HEK293 (cell line): Measurements from ENCODE around the gene PTK7.

ENCODE experiments used
- CTCF ChIP-seq: fragments of 450-650 bp; formaldehyde crosslinking; IDR thresholded peaks from 2 replicates; pipeline ENCODE4 v1.5.1; 2016; ENCODE audit warnings: missing biosample characterization, missing genetic modification characterization
- FEZF1 ChIP-seq: fragments of 450-650 bp; formaldehyde crosslinking; IDR thresholded peaks from 2 replicates; pipeline ENCODE4 v1.5.1; 2016; ENCODE audit warnings: missing biosample characterization, missing genetic modification characterization
- KLF16 ChIP-seq: fragments of 450-650 bp; formaldehyde crosslinking; IDR thresholded peaks from 2 replicates; pipeline ENCODE4 v1.5.1; 2017; ENCODE audit warnings: missing biosample characterization, missing genetic modification characterization
- PRDM2 ChIP-seq: fragments of 450-650 bp; formaldehyde crosslinking; IDR thresholded peaks from 2 replicates; pipeline ENCODE4 v1.5.1; 2016; ENCODE audit warnings: missing biosample characterization, missing genetic modification characterization, borderline replicate concordance
- ZFHX2 ChIP-seq: fragments of 450-650 bp; formaldehyde crosslinking; conservative IDR thresholded peaks from 2 replicates; pipeline ENCODE4 v1.5.1; 2016; ENCODE audit warnings: missing biosample characterization, missing genetic modification characterization
- ZFP37 ChIP-seq: fragments of 450-650 bp; formaldehyde crosslinking; IDR thresholded peaks from 2 replicates; pipeline ENCODE4 v1.5.1; 2016; ENCODE audit warnings: missing biosample characterization, missing genetic modification characterization
- ZNF148 ChIP-seq: fragments of 450-650 bp; formaldehyde crosslinking; IDR thresholded peaks from 2 replicates; pipeline ENCODE4 v1.5.0; 2017; ENCODE audit warnings: missing biosample characterization, missing genetic modification characterization, borderline replicate concordance
- ZNF155 ChIP-seq: fragments of 450-650 bp; formaldehyde crosslinking; IDR thresholded peaks from 2 replicates; pipeline ENCODE4 v1.5.1; 2016; ENCODE audit warnings: missing biosample characterization, missing genetic modification characterization
- ZNF18 ChIP-seq: fragments of 450-650 bp; formaldehyde crosslinking; IDR thresholded peaks from 2 replicates; pipeline ENCODE4 v1.5.1; 2016; ENCODE audit warnings: missing biosample characterization, missing genetic modification characterization
- ZNF341 ChIP-seq: fragments of 450-650 bp; formaldehyde crosslinking; IDR thresholded peaks from 2 replicates; pipeline ENCODE4; 2016; ENCODE audit warnings: low read depth, missing biosample characterization, missing genetic modification characterization
- ZNF391 ChIP-seq: fragments of 450-650 bp; formaldehyde crosslinking; IDR thresholded peaks from 2 replicates; pipeline ENCODE4 v1.5.1; 2016; ENCODE audit warnings: low read depth, missing biosample characterization, missing genetic modification characterization, borderline replicate concordance
- ZNF398 ChIP-seq: fragments of 450-650 bp; formaldehyde crosslinking; IDR thresholded peaks from 2 replicates; pipeline ENCODE4 v1.5.1; 2017; ENCODE audit warnings: missing biosample characterization, missing genetic modification characterization
- ZNF488 ChIP-seq: fragments of 450-650 bp; formaldehyde crosslinking; IDR thresholded peaks from 2 replicates; pipeline ENCODE4 v1.5.1; 2016; ENCODE audit warnings: missing biosample characterization, missing genetic modification characterization
- ZNF549 ChIP-seq: fragments of 450-650 bp; IDR thresholded peaks from 2 replicates; pipeline ENCODE4 v1.5.1; 2018; ENCODE audit warnings: missing biosample characterization, missing genetic modification characterization, mild to moderate bottlenecking, inconsistent platforms, moderate library complexity
- ZNF560 ChIP-seq: fragments of 450-650 bp; formaldehyde crosslinking; IDR thresholded peaks from 2 replicates; pipeline ENCODE4 v1.5.1; 2017; ENCODE audit warnings: missing biosample characterization, missing genetic modification characterization, borderline replicate concordance
- ZNF596 ChIP-seq: fragments of 450-650 bp; IDR thresholded peaks from 2 replicates; pipeline ENCODE4 v1.5.0; 2018; ENCODE audit warnings: missing biosample characterization, mild to moderate bottlenecking, missing genetic modification characterization, moderate library complexity
- ZNF677 ChIP-seq: fragments of 450-650 bp; IDR thresholded peaks from 2 replicates; pipeline ENCODE4 v1.5.0; 2018; ENCODE audit warnings: missing biosample characterization, mild to moderate bottlenecking, missing genetic modification characterization, moderate library complexity
- ZNF701 ChIP-seq: fragments of 450-650 bp; formaldehyde crosslinking; IDR thresholded peaks from 2 replicates; pipeline ENCODE4 v1.5.1; 2016; ENCODE audit warnings: missing biosample characterization, missing genetic modification characterization
- ZNF768 ChIP-seq: fragments of 450-650 bp; formaldehyde crosslinking; IDR thresholded peaks from 2 replicates; pipeline ENCODE4 v1.5.1; 2018; ENCODE audit warnings: missing biosample characterization, mild to moderate bottlenecking, missing genetic modification characterization
- ZNF776 ChIP-seq: fragments of 450-650 bp; formaldehyde crosslinking; IDR thresholded peaks from 2 replicates; pipeline ENCODE4 v1.5.0; 2017; ENCODE audit warnings: missing biosample characterization, missing genetic modification characterization, borderline replicate concordance
- ZSCAN23 ChIP-seq: fragments of 450-650 bp; formaldehyde crosslinking; IDR thresholded peaks from 2 replicates; pipeline ENCODE4 v1.5.1; 2016; ENCODE audit warnings: missing biosample characterization, missing genetic modification characterization
- ZSCAN4 ChIP-seq: fragments of 450-650 bp; formaldehyde crosslinking; IDR thresholded peaks from 2 replicates; pipeline ENCODE4 v1.5.1; 2017; ENCODE audit warnings: missing biosample characterization, missing genetic modification characterization

The PTK7 gene

GRCh38 chr6:43181942-43182860, 106.1 kb downstream of the PTK7 start, which contains the start of gene CUL9 (continued):
- no peak for TF ChIP-seq ZNF549 (tag by site-specific recombination)
- TF ChIP-seq ZNF596: no peak
- TF ChIP-seq ZFHX2: peak; percentile 93
- TF ChIP-seq ZNF560 (tag by site-specific recombination): no peak
- TF ChIP-seq ZNF341 (tag by site-specific recombination): peak; percentile 99
- peak; percentile 72 for TF ChIP-seq ZNF398
- no peak for TF ChIP-seq ZNF155 (tag by site-specific recombination)
- TF ChIP-seq ZFP37 (tag by site-specific recombination): no peak
- no peak for TF ChIP-seq ZNF677
- TF ChIP-seq ZNF18 (tag by site-specific recombination): no peak
- peak; percentile 70 for TF ChIP-seq CTCF
- TF ChIP-seq ZNF768 (tag by site-specific recombination): no peak
- no peak for TF ChIP-seq ZSCAN23 (tag by site-specific recombination)
- no peak for TF ChIP-seq ZNF488 (tag by site-specific recombination)
- no peak for TF ChIP-seq FEZF1 (tag by site-specific recombination)
- TF ChIP-seq ZNF701 (tag by site-specific recombination): no peak
- TF ChIP-seq ZNF776: no peak
- TF ChIP-seq KLF16 (tag by site-specific recombination): peak; percentile 48
- TF ChIP-seq ZSCAN4 (tag by site-specific recombination): peak; percentile 13; the same call in 1 of the 2 replicates
- no peak for TF ChIP-seq PRDM2
- no peak for TF ChIP-seq ZNF391 (tag by site-specific recombination)
- TF ChIP-seq ZNF148 (tag by site-specific recombination): no peak
